GM23248 (cell line): ENCODE data around the gene COL6A5. TPM values are rescaled to one million over a fixed set of nuclear protein-coding genes. Genes with fewer than 3 reads are reported as not detected.

ENCODE experiments used
- DNase-seq: peaks from one replicate; pipeline ENCODE4 v3.0.0-alpha.2; 2015
- H2AFZ ChIP-seq: fragments of 200-600 bp; sonication (generic); 2 replicates; pipeline ENCODE4 v1.6.1; 2016; ENCODE audit warnings: antibody characterized with exemption
- H3F3A ChIP-seq: fragments of 200-600 bp; sonication (generic); 2 replicates; pipeline ENCODE4 v1.6.1; 2016; ENCODE audit warnings: mild to moderate bottlenecking, antibody characterized with exemption, mixed run types; ENCODE audit not compliant: insufficient read depth
- H3K27ac ChIP-seq: fragments of 200-600 bp; sonication (generic); 2 replicates; pipeline ENCODE4 v1.5.1; 2016; ENCODE audit warnings: mild to moderate bottlenecking
- H3K27me3 ChIP-seq: fragments of 200-600 bp; sonication (generic); replicated peaks from 2 replicates; pipeline ENCODE4 v1.6.1; 2016; ENCODE audit warnings: mild to moderate bottlenecking; ENCODE audit not compliant: insufficient read depth
- H3K36me3 ChIP-seq: fragments of 200-600 bp; sonication (generic); 2 replicates; pipeline ENCODE4 v1.6.1; 2016; ENCODE audit warnings: low read depth, mild to moderate bottlenecking
- H3K4me1 ChIP-seq: fragments of 200-600 bp; sonication (generic); 2 replicates; pipeline ENCODE4 v1.6.1; 2016; ENCODE audit warnings: mild to moderate bottlenecking; ENCODE audit not compliant: insufficient read depth
- H3K4me2 ChIP-seq: fragments of 200-600 bp; sonication (generic); one replicate; pipeline ENCODE4 v1.6.1; 2016; ENCODE audit warnings: mild to moderate bottlenecking; ENCODE audit not compliant: unreplicated experiment
- H3K4me3 ChIP-seq: fragments of 200-600 bp; sonication (generic); 2 replicates; pipeline ENCODE4 v1.5.1; 2016; ENCODE audit warnings: mild to moderate bottlenecking
- H3K79me2 ChIP-seq: fragments of 200-600 bp; sonication (generic); 2 replicates; pipeline ENCODE4 v1.6.1; 2016; ENCODE audit warnings: mild to moderate bottlenecking; ENCODE audit not compliant: insufficient read depth
- H3K9ac ChIP-seq: fragments of 200-600 bp; sonication (generic); 2 replicates; pipeline ENCODE4 v1.6.1; 2016; ENCODE audit warnings: mild to moderate bottlenecking
- H3K9me2 ChIP-seq: fragments of 200-600 bp; sonication (generic); 2 replicates; pipeline ENCODE4 v1.6.1; 2016; ENCODE audit warnings: mixed run types, mild to moderate bottlenecking, moderate library complexity; ENCODE audit not compliant: insufficient read depth
- H3K9me3 ChIP-seq: fragments of 200-600 bp; sonication (generic); one replicate; pipeline ENCODE4 v1.6.1; 2017; ENCODE audit warnings: low read depth
- H4K20me1 ChIP-seq: fragments of 200-600 bp; sonication (generic); 2 replicates; pipeline ENCODE4 v1.6.0; 2016; ENCODE audit not compliant: insufficient read depth
- EZH2 ChIP-seq: fragments of 200-600 bp; sonication (generic); IDR thresholded peaks from 2 replicates; pipeline ENCODE4 v1.6.1; 2018; ENCODE audit warnings: antibody characterized with exemption, mild to moderate bottlenecking; ENCODE audit not compliant: insufficient read depth, poor library complexity, severe bottlenecking
- EZH2phosphoT487 ChIP-seq: fragments of 200-600 bp; sonication (generic); IDR thresholded peaks from 2 replicates; pipeline ENCODE4 v1.6.1; 2018; ENCODE audit warnings: antibody characterized with exemption, moderate library complexity, mild to moderate bottlenecking, low read depth; ENCODE audit not compliant: insufficient read depth
- WGBS, 2 experiments: methylation state at CpG; one replicate each; pipeline ENCODE4 v1.1.6; 2015 to 2017; ENCODE audit warnings: low lambda C conversion rate in 2 of 2, low coverage in 1 of 2; ENCODE audit errors: missing lambda C conversion rate in 2 of 2; 5-methylcytosine and 5-hydroxymethylcytosine counted together
- in situ Hi-C: fragments of 300-500 bp; cut with MboI; formaldehyde crosslinking; loops from 2 replicates; pipeline ENCODE4 v1.15.0; 2020
- polyA plus RNA-seq: library from polyadenylated mRNA; unstranded; fragments of >200 nt; fragmentation: Nextera tagmentation; extraction: Ambion mirVana; gene quantifications from 2 replicates; pipeline ENCODE4 v1.2.1, GENCODE V29; 2016
- total RNA-seq: library from RNA; depleted of rRNA; stranded (reverse); fragments of >200 nt; shearing (Covaris generic); gene quantifications from 2 replicates; pipeline ENCODE4 v1.2.3, GENCODE V29; 2014

Gene COL6A5
- total and polyA plus RNA-seq, 2 experiments from 2014 or later = not detected

DNA sequence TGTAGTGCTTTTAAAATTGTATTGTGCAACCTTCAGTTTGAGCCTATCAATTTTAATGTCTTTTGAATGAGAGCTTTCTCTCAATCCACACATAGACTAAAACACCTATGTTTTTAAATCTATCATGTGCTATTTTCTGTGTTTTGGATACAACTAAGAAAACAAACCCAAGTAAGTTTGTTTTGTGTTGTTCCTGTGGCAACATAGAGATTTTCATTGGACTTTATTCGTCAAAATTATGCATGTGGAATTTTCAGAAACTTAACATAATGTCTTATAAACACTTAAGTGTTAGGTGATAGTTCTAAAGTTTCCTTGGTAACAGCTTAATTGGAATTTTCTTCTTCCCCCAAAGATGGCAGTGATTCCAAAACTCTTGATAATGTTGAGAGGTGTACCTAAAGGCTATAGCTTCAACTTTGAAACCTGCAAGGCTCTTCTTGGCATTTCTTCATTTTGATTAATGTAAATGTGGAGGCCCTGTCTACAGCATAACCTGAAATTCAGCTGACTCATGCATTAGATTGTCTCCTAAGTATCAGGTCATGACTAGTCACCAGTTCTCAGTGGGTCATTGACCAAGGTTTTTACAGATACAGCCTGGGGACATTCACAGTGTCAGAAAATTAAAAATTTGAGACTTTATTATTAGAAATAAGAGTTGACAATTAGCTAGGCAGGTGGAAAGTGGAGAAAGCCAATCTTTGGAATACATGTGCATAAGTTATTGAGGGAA is 44.4 kb downstream of the COL6A5 start:
- Histone ChIP-seq H3K9ac (no peak overlapping the region), H3F3A (no peaks in the 10 kb centered on the region), H3K4me3 (no peak overlapping the region), H3K4me2 (no peak overlapping the region), H4K20me1 (no peaks in the 10 kb centered on the region), H3K9me2 (no peaks in the 10 kb centered on the region; the same call in 1 of the 2 replicates), H3K4me1 (no peaks in the 10 kb centered on the region), H2AFZ (no peak overlapping the region), H3K27me3 (no peaks in the 10 kb centered on the region), H3K9me3 (no peaks in the 10 kb centered on the region), H3K79me2 (no peaks in the 10 kb centered on the region), H3K27ac (no peak overlapping the region), H3K36me3 (no peaks in the 10 kb centered on the region)
- no peak for TF ChIP-seq EZH2phosphoT487
- no peak for TF ChIP-seq EZH2
- DNase-seq = no peak
- in situ Hi-C loops = no loop called here
- WGBS, 2 experiments = 0 to 2% methylated on average over 1 of the region's 1 CpG

GRCh38 chr3:130392266-130392665 is 46.8 kb downstream of the COL6A5 start:
- Histone ChIP-seq H3K9me3 (no peaks in the 10 kb centered on the region), H3K79me2 (no peaks in the 10 kb centered on the region), H3K4me1 (no peaks in the 10 kb centered on the region), H3K36me3 (no peaks in the 10 kb centered on the region), H3K27ac (no peak overlapping the region), H3F3A (no peaks in the 10 kb centered on the region), H3K27me3 (no peaks in the 10 kb centered on the region), H3K4me2 (no peak overlapping the region), H4K20me1 (no peaks in the 10 kb centered on the region), H3K9me2 (no peaks in the 10 kb centered on the region; the same call in 1 of the 2 replicates), H3K9ac (no peak overlapping the region), H2AFZ (no peak overlapping the region), H3K4me3 (no peak overlapping the region)
- DNase-seq = no peak
- in situ Hi-C loops = no loop called here
- 74 to 80% methylated on average over 2 of the region's 2 CpGs for WGBS, 2 experiments
- no peak for TF ChIP-seq EZH2
- TF ChIP-seq EZH2phosphoT487 = no peak

DNA sequence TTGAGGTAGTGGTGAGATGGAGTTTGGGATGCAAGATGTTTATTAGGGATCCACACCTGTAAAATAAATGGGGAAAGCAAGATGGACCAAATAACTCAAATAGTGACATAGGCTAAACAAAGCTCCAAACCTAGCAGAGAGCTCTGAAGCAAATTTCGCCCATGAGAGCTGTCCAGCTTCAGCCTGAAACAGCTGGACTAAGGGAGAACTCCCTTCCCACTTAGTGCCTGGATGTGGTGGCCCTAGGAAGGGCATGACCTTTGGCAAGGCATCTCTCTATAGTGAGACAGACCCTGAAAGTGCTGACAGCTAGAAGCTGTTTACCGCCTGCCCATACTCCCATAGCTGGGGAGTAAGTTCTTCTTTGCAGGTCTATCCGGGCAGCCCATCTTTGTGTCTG is 48.1 kb downstream of the COL6A5 start:
- Histone ChIP-seq H3K9me3 (no peaks in the 10 kb centered on the region), H3K27ac (no peak overlapping the region), H3K36me3 (no peaks in the 10 kb centered on the region), H3K4me2 (no peak overlapping the region), H3K9ac (no peak overlapping the region), H4K20me1 (no peaks in the 10 kb centered on the region), H3K4me3 (no peak overlapping the region), H3K27me3 (no peaks in the 10 kb centered on the region), H2AFZ (no peak overlapping the region), H3K79me2 (no peaks in the 10 kb centered on the region), H3F3A (no peaks in the 10 kb centered on the region), H3K9me2 (no peaks in the 10 kb centered on the region), H3K4me1 (no peaks in the 10 kb centered on the region)
- 53 to 56% methylated on average over 3 of the region's 3 CpGs for WGBS, 2 experiments
- in situ Hi-C loops = no loop called here
- no peak for DNase-seq
- TF ChIP-seq EZH2phosphoT487 (no peak), EZH2 (no peak)

DNA sequence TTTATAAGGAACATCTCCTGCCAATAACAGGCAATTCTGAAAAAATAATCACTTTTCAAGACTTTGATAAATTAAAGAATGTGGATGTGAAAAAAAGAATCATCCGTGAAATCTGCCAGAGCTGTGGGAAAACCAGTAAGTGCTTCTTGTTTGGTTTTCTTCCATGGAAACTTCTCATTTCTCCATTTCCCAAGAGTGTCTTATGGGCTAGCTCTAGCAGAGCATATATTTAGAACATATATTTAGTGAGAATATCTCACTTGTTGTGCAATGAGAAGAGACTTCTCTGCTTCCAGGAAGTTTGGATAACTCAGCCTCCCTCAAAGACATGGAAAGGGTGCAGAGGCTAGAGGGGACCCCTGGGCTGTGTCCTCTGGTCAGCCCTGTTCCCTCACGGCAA is 49.9 kb downstream of the COL6A5 start:
- no peak for DNase-seq
- no peak overlapping the region for H3K27ac ChIP-seq

More for the DNA sequence above, 49.9 kb downstream of the COL6A5 start:
- no peaks in the 10 kb centered on the region for H3K27me3 ChIP-seq
- no peak overlapping the region for H3K9ac ChIP-seq
- no peaks in the 10 kb centered on the region for H4K20me1 ChIP-seq
- H3K36me3 ChIP-seq = no peaks in the 10 kb centered on the region
- H3K4me3 ChIP-seq = no peak overlapping the region
- no peak overlapping the region for H3K4me2 ChIP-seq
- H3K4me1 ChIP-seq = no peaks in the 10 kb centered on the region
- TF ChIP-seq EZH2phosphoT487 (no peak), EZH2 (no peak)
- no peak overlapping the region for H2AFZ ChIP-seq
- in situ Hi-C loops = no loop called here
- H3F3A ChIP-seq = no peaks in the 10 kb centered on the region
- H3K9me3 ChIP-seq = no peaks in the 10 kb centered on the region
- WGBS, 2 experiments = 76 to 91% methylated on average over 2 of the region's 2 CpGs
- H3K79me2 ChIP-seq = no peaks in the 10 kb centered on the region
- no peaks in the 10 kb centered on the region for H3K9me2 ChIP-seq
